ENCODE measurements around the gene COQ2.

The COQ2 gene

DNA sequence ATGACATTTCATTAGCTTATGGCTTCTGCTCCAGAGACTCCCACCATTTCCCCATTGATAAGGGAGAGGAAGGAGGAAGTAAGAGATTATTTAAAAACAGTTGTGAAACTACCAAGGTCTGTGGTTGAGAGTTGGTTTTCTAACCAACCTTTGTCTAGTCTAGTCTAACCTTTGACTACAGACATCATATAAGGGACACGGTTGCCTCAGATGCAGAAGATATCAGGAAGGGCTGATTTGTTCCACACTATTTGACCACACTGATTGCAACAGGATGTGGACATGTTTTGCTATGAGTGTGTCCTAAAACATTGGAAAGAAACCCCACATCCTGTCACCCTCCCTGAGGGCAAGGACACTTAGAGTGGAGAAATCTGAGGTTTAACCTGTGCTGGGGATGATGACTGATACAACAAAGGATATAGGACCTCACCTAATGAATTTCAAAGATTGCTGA is 53.0 kb downstream of the COQ2 start:
- CTCF ChIA-PET, result no interaction called here
- POLR2A ChIA-PET (ENCODE audit: low non-redundant PET), result no interaction called here
- TF ChIP-seq CTCF (conservative IDR thresholded peaks at IDR 0.05; ENCODE audit: low read depth), result no peak
- H3K27ac ChIP-seq, result no peak overlapping the region
- no peak for DNase-seq (ENCODE audit: low spot score)

DNA sequence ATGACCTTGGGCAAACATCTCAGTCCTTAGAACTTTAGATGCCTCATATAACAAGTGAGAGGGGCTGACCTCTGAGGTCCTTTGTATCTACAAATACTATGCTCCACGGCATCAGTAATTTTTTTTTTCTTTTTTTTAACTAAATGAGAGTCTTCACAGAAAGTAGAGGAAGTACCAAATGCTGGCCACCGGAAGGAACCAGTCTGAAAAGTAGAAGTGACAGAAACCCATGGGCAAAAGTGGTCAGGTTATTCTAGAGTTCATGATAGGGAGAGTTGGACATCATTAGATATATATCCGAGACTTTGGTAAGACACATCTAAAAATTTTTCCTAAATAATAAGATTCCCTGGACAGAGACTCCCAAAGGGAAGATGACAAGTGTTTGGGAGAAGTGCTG is 53.7 kb downstream of the COQ2 start:
- no peak for DNase-seq (ENCODE audit: low spot score)
- no peak for TF ChIP-seq CTCF (conservative IDR thresholded peaks at IDR 0.05; ENCODE audit: low read depth)
- no peak overlapping the region for H3K27ac ChIP-seq
- POLR2A ChIA-PET (ENCODE audit: low non-redundant PET), result no interaction called here
- CTCF ChIA-PET, result no interaction called here

GRCh38 chr4:83229791-83230190 is 54.8 kb downstream of the COQ2 start:
- no peak overlapping the region for H3K27ac ChIP-seq
- ChIA-PET POLR2A (ENCODE audit: low non-redundant PET) (no interaction called here), CTCF (no interaction called here)
- no peak for TF ChIP-seq CTCF (conservative IDR thresholded peaks at IDR 0.05; ENCODE audit: low read depth)
- DNase-seq (ENCODE audit: low spot score), result no peak

DNA sequence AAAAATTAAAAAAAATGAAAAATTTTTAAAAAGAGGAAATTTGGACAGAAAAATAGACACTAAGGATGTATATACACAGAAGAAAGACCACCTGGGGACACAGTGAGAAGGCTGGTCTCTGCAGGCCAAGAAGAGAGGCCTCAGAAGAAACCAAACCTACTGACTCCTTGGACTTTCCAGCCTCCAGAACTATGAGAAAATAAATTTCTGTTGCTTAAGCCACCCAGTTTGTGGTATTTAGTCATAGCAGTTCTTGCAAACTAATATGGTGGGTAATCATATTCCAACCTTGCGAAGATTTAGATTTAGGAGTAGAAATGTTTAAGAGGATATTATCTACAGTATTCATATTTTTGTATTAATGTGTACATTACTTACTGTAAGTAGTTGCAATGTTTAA is 56.4 kb downstream of the COQ2 start:
- ChIA-PET CTCF (no interaction called here), POLR2A (ENCODE audit: low non-redundant PET) (no interaction called here)
- no peak for TF ChIP-seq CTCF (conservative IDR thresholded peaks at IDR 0.05; ENCODE audit: low read depth)
- no peak overlapping the region for H3K27ac ChIP-seq
- DNase-seq (ENCODE audit: low spot score), result no peak

GRCh38 chr4:83224502-83225197 is 59.9 kb downstream of the COQ2 start:
- H3K27ac ChIP-seq, result no peak overlapping the region
- ChIA-PET POLR2A (ENCODE audit: low non-redundant PET) (no interaction called here), CTCF (interaction anchor here (0.6 kb wide), 2 partner anchors 113 to 114 kb away, joined by 3 read pairs; no protein-coding TSS in a partner anchor)
- DNase-seq (ENCODE audit: low spot score), result no peak
- TF ChIP-seq CTCF (conservative IDR thresholded peaks at IDR 0.05; ENCODE audit: low read depth), result no peak

- TF ChIP-seq CTCF (conservative IDR thresholded peaks at IDR 0.05; ENCODE audit: low read depth), result no peak
- no peak for DNase-seq (ENCODE audit: low spot score)
- H3K27ac ChIP-seq, result no peak overlapping the region
- ChIA-PET POLR2A (ENCODE audit: low non-redundant PET) (no interaction called here), CTCF (no interaction called here)
Measured at GRCh38 chr4:83223781-83224180, 60.8 kb downstream of the COQ2 start.

Data from RWPE1 (cell line).